ENCODE measurements around the gene PPIE.
"Not testable (repeated sequence)": the region's sequence is repeated elsewhere in the genome, so short reads cannot be mapped to it uniquely, and the experiment has no call there.

The PPIE gene

DNA sequence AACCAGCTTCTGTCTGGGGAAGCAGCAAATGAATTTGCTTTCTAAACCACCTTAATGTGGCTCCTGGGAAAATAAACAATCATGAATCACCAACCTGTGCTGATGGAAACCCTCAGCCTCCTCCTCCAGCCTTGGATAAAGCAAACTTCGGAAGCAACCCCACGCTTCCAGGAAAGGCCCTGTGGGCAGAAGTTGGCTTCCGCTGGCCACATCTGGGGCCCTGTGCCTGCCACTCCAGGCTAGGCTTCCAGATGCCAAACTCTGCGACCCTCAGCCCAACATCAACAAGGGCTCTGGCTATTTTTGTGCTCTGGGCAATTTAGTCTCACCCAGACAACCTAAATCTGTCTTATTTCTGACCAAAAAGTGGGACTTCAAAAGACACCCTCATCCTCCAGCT lies 38.6 kb downstream of the PPIE start:
- DNase-seq (ENCODE audit: low read depth, low spot score) = no peak

DNA sequence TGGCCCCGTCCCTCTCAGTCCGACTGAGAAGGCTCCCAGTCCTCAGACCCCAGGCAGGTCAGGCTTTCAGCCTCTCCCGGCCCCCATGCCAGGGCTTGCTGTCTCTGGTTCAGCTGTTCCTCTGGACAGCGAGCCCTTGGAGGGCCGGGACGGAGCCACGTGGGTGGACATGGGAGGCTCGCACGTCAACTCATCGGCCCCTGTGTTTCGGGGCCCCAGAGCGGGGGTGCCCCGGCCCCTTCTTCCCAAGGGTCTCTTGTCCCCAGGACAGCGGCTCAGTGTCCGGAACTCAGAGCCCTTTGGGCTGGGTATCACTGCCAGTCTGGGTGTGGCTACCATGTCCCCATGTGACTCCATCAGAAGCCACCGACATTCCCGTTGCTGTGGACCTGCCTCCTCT lies 39.2 kb downstream of the PPIE start:
- DNase-seq (ENCODE audit: low read depth, low spot score) = not testable (repeated sequence)

- DNase-seq (ENCODE audit: low read depth, low spot score) = not testable (repeated sequence)
These were observed 39.9 kb downstream of the PPIE start for GRCh38 chr1:39778463-39779099.

- DNase-seq (ENCODE audit: low read depth, low spot score) = no peak
These were observed 40.5 kb downstream of the PPIE start for GRCh38 chr1:39779137-39779536.

DNA sequence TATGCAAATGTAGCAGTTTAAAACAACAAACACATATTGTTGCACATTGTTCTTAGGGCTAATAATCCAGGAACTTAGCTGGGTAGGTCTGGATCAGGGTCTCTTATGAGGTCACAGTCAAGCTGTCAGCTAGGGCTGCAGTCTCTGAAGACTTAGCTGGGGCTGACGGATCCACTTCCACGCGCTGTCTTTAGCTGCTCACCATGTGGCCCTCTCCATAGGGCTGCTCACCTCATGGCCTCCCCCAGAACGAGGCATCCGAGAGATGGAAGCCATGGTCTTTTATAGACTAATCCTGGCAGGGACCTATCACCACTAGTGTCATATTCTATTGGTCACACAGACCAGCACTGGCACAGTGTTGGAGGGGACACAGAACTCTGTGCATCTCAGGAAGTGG lies 41.1 kb downstream of the PPIE start:
- no peak for DNase-seq (ENCODE audit: low read depth, low spot score)

DNA sequence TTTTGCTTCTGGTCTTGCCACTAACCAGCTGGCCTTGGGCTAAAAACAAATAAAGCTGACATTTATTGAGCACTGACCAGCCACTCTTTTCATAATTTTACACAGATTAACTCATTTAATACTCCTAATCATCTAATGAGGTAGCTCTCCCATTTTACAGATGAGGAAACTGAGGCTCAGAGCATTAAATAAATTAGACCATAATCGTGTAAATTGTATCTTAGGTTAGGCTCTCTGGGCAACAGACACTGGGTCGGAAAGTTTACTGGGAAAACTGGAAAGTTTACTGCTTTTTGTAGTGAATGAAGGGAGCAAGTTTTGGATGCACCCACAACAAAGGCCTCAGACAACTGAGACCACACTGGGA lies 42.6 kb downstream of the PPIE start:
- DNase-seq (ENCODE audit: low read depth, low spot score) = no peak

DNA sequence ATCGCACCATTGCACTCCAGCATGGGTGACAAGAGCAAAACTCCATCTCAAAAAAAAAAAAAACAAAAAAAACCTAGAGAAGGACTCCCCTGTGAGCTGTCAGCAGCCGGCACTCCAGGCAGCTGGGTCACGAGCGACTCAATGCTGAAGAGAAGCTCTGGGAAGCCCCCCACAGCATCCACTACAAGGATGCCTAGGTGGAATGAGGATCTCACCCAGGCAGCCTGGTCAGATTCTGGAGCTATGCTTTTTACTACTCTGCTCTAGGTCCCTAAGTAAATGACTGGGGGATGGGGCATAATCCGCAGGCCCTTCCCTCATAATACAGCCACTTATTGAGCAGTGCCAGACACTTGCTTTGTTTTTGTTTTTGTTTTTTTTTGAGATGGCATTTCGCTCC lies 43.4 kb downstream of the PPIE start:
- DNase-seq (ENCODE audit: low read depth, low spot score) = no peak

- DNase-seq (ENCODE audit: low read depth, low spot score) = not testable (repeated sequence)
These were observed 44.0 kb downstream of the PPIE start for GRCh38 chr1:39782685-39783084.

- not testable (repeated sequence) for DNase-seq (ENCODE audit: low read depth, low spot score)
These were observed 47.8 kb downstream of the PPIE start for GRCh38 chr1:39786303-39787107.

GRCh38 chr1:39787108-39787375 lies 48.4 kb downstream of the PPIE start:
- DNase-seq (ENCODE audit: low read depth, low spot score) = not testable (repeated sequence)

DNA sequence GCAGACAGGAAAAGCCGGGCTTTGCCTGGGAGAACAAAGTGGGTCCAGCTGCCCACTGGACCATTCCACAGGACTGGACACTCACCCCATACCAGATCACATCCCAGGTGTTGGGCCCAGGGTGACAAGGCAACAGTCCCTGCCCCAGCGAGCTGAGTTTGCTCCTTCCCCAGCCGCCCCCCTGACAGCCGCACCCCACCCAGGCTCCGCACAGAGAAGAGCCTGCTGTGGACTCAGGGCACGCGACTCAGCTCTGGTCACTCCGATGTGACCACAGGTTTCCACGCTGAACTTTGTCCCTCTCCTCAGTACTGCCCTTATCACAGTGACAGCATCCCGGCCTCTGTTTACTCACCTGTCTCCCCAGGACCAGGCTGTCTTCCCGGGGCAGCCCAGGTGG lies 48.8 kb downstream of the PPIE start:
- DNase-seq (ENCODE audit: low read depth, low spot score) = no peak

GRCh38 chr1:39787964-39788363 lies 49.3 kb downstream of the PPIE start:
- DNase-seq (ENCODE audit: low read depth, low spot score) = not testable (repeated sequence)

- no peak for DNase-seq (ENCODE audit: low read depth, low spot score)
These were observed 49.7 kb downstream of the PPIE start for GRCh38 chr1:39788426-39788757.

GRCh38 chr1:39788758-39789570 lies 50.3 kb downstream of the PPIE start, which contains the start of gene BMP8B:
Gene BMP8B, minus strand, starts transcription at chr1:39788865. Its CDS starts 380 bp downstream, at chr1:39788485.
- no peak for DNase-seq (ENCODE audit: low read depth, low spot score)

GRCh38 chr1:39789571-39790110 lies 51.0 kb downstream of the PPIE start:
- DNase-seq (ENCODE audit: low read depth, low spot score) = no peak

DNA sequence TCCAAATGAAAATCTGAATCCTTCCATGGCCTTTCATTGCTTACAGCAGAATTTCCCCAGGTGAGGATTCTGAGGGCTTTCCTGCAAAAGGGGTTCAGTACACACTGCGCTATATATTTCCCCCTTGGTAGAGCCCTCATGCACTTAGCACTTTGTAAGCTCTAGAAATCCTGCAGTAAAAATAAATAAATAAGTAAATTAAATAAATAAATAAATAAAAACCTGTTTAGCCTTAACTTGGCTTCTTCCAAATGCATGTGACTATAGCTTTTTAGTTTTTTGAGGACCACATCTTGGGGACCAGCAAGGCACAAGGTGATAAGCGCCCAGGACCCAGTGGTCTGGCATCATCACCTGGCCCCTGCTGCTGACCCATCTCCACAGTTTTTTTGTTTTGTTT lies 53.2 kb downstream of the PPIE start:
- no peak for DNase-seq (ENCODE audit: low read depth, low spot score)

DNA sequence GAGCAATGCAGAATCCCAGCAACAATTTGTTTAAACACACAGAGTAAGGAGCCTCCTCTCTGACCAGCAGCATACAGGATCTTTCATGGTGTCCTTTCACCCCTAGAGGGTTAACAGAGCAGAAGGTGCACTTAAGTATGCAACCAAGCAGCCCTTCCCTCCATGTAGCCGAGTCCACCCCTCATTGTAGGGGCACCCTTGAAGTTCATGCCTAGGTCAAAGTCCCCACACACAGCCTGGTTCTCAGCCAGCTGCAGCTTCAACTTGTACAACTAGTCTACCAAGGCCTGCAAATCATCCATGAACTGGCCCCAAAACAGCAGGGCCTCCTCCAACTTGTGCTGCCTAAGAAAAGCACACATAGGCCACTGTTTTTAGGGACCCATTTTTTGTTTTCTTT lies 57.0 kb downstream of the PPIE start:
- DNase-seq (ENCODE audit: low read depth, low spot score) = no peak

GRCh38 chr1:39798859-39799769 lies 60.4 kb downstream of the PPIE start:
- not testable (repeated sequence) for DNase-seq (ENCODE audit: low read depth, low spot score)

GRCh38 chr1:39799770-39800470 lies 61.2 kb downstream of the PPIE start:
- DNase-seq (ENCODE audit: low read depth, low spot score) = no peak

DNA sequence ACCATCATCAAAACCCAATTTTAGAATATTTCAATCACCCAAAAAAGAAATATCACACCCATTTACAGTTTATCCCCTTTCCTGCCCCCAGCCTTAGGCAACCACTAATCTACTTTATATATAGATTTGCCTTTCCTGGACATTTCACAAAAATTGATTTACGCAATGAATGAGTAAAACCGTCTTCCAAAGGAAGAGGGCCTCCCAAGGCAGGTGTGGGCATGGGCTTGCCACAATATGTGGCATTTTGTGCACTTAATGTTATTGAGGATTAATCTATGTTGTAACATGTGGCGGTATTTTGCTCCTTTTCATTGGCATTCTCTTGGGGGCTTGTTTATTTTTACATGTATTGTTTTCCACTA lies 61.8 kb downstream of the PPIE start:
- DNase-seq (ENCODE audit: low read depth, low spot score) = no peak

Measured in iPS DF 19.7 (cell line).